GM18505 (cell line): ENCODE measurements around the gene ALDH1L1.

Source experiments
- ATAC-seq: cut with Tn5 transposase; IDR thresholded peaks from one replicate; pipeline ENCODE4 v1.9.1; 2021; ENCODE audit not compliant: unreplicated experiment
- POLR2A ChIP-seq: IDR thresholded peaks from 4 replicates; pipeline ENCODE4 v1.6.1; 2011; ENCODE audit warnings: borderline replicate concordance; ENCODE audit not compliant: insufficient read depth, insufficient read length; ENCODE audit errors: extremely low read depth

Gene ALDH1L1

DNA sequence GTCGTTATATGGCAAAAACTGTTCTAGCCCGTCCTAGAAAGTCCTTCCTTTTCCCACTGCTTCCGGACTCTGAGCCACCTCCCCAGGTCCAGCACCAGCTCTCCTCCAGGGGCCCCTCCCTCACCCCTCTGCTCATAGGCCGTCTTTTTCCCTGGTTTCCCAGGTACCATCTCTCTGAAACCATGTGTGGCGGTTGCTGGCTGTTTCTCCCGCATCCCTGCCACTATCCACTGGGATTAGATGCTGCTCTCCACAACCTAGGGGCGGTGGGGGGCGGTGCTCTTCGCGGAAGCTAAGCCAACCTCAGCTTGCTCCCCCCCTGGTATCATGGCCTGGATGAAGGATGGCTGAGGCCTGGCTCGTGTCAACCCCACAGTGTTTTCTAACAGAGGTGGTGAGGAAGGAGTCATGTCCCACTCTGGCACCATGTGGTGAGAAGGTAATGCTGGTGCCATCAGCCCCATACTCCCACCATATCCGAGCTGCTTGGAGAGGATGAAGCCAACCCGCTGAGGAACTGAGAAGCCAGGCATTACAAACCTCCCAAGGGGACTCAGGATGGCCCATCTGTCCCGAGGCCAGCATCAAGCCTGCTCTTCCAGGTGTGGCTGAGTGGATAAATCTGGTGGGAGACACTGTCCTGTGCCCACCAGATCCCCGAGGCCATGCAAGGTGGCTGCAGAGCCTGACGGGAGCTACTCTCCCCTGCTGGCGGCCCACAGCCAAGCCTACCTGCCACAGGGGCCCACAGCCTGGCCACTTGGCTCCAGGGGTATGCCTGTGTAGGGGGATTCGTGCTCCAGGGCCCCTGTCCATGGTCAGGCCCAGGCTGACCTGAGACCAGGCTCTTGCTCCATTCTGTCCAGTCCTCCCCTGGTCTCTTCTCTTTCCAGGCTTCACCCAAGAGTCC, 68.6 kb downstream of the ALDH1L1 start:
- TF ChIP-seq POLR2A = no peak
- no peak for ATAC-seq

DNA sequence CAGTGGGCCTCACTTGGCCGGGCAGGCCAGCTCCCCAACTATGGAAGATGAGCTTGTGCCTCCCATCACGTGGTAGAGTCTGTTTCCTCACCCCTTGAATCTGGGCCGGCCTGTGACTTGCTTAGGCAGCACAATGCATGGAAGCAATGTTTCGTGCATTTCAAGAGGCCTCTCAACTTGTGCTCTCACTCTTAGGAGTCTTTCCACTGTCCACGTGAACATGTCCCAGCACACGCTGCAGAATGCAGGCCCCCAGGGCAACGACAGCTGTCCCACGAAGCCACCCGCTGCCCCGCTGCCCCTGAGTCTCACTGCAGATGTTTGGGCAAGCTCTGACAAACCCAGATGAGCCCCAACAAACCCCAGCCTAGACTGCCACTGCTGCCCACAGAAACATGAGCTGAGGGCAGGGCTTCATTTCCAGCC, 69.2 kb downstream of the ALDH1L1 start:
- no peak for ATAC-seq
- TF ChIP-seq POLR2A = no peak

DNA sequence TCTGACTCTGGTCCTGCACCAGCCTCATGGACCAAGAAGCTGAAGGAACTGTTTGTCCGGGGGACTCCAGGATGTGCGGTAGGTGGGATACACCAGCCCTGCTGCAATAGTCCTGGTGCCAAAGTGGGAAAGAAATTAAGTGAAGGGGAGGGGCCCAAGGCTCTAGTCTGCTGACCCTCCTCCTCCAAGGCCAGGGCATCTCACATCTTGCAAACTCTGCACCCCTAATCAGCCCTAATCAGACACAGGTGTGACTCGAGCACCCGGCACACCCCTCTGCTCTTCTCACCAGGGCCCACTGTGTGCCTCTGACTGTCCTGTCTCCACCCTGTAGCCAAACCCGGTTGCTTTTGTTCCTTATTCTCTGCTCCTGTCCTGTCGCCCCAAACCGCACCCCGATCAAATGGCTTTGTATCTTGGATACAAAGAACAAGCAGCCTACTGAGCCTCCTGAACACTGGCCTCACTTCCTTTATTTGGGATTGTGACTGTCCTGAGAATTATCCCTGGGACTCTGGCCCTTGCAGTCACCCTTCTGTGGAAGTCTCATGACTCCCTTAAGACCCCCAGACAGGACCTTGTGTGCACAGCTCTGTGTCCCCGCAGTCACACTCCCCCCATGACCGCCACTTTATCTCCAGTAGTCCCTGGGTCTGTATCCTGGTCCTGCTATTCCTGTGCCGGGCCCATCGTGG, 69.8 kb downstream of the ALDH1L1 start:
- ATAC-seq = no peak
- no peak for TF ChIP-seq POLR2A

DNA sequence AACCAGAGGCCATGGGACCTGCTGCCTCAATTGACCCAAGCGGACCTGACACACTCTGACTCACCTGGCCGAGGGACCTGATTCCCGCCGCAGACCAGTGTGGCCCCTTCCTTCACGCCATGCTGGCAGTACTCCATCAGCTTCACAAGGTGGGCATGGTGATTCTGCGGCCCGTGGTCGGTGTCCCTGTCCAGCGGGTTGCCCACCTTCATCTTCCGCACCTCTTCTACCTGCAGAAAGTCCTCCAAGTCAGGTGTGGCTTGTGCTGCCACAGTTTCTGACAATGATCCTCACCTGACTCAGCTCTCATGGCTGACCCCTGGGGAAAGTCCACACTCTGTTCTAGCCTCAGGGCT, 70.5 kb downstream of the ALDH1L1 start:
- TF ChIP-seq POLR2A = no peak
- no peak for ATAC-seq

DNA sequence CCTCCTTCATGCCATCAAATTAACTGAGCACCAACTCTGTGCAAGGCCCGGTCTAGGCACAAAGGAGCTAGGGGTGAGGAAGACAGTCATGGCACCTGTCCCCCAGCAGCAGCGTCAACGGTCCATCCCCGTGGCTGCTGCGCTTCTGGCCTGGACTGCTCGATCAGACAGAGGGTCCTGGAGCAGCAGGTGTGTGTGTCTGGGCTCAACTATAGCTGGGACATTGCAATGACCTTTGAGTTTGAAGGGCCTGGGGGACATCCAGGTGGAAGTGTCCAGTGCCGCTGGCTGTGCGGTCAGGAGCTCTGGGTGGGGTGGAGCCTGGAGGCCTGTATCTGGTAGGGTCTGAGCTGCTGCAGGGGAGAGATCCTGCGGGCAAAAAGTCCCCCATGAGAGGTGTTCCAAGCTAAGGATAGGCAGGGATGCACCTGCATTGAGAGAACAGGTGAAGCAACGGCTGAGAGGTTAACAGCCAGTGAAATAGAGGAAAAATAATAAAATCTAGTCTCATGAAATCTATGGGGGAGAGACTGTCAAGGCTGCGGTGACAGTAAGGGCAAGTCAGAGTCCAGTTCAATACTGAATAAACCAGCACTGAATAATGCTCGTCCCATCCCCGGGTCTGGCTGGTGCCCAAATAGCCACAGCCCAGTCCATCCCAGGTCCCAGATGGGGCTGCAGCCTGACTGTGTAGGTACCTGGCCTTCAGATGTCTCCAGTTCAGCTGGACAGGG, 71.1 kb downstream of the ALDH1L1 start:
- no peak for ATAC-seq

DNA sequence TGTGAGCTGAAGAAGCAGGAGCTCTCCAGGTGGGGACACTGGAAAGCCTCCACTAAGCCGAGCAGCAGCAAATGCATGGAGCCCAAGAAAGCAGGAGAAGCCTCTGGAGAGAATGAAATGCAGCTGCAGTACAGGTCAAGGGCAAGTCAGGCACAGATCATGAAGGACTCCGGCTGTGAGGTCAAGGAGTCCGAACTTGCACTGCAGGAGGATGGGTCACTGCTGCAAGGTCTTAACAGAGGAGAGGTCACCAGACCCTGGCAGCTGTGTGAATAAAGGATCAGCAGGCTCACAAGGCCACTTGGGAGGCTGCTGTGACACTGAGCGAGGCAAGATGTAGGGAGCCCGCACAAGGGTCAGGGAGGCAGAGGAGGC, 71.7 kb downstream of the ALDH1L1 start:
- no peak for TF ChIP-seq POLR2A
- ATAC-seq = no peak

More for the DNA sequence above, 71.1 kb downstream of the ALDH1L1 start:
- TF ChIP-seq POLR2A = no peak

DNA sequence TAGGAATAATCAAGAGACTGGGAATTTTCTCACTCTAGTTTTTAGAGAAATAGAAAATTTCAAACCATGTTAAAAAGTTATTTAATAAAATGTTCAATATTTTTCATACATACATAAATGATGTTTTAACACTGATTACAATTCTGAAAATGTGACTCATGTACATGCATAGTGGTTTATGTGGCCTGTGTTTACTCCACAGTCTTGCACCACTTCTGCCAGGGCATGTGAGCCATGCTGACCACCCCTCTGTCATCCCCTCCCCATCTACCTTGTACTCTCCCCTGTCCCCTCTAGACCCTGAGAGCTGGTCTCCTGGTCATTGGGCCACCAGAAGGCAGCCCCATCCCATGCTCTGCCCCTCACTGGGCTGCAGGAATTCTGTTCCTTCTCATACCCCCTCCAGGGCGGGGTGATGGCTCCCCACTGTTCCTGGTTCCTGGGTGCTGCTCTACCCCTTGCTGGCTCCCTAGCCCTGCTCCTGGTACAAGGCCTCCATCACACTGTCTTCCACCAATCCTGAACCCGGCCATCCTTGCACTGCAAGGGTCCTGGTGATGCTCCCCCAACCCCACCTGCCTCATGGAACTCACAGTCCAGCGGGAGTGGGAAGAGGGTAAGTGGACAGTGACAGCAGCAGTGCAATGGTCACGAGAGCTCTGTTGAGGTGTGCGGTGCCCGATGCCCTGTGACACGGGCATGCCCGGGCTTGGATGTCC, 72.3 kb downstream of the ALDH1L1 start:
- TF ChIP-seq POLR2A = no peak
- no peak for ATAC-seq

DNA sequence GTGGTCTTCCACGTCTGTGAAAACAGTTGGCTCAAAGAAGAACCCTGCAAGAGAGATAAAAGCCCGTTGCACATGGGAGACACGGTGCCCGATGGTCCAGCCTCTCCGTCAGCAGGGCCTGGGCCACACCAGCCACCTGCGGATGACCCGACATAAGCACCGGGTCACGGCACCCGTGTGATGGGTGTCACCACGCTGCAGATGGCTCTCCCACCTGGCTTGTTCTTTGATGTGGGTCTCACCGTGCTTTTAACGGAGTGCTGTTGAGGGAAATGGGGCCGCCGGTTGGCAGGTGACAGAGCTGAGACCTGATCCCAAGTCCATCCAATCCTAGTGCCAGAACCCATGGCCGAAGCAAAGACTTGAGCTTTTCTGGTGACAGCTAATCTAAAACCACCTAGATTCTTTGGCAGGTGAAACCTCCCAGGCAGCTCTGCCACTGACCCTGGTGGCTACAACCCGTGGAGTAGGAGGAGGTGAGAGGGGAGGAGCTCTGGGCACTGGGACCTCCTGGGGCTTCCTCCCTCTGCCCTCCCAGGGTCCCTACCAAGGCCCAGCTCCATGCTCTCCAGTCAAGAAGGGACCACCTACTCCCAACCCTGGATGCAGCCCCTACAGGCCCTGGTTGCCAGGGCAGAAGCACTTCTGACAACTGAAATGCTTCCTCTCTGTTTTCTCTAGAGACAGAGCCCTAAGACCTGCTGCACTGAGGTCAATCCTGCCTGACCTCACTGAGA, 73.0 kb downstream of the ALDH1L1 start:
- ATAC-seq = no peak

DNA sequence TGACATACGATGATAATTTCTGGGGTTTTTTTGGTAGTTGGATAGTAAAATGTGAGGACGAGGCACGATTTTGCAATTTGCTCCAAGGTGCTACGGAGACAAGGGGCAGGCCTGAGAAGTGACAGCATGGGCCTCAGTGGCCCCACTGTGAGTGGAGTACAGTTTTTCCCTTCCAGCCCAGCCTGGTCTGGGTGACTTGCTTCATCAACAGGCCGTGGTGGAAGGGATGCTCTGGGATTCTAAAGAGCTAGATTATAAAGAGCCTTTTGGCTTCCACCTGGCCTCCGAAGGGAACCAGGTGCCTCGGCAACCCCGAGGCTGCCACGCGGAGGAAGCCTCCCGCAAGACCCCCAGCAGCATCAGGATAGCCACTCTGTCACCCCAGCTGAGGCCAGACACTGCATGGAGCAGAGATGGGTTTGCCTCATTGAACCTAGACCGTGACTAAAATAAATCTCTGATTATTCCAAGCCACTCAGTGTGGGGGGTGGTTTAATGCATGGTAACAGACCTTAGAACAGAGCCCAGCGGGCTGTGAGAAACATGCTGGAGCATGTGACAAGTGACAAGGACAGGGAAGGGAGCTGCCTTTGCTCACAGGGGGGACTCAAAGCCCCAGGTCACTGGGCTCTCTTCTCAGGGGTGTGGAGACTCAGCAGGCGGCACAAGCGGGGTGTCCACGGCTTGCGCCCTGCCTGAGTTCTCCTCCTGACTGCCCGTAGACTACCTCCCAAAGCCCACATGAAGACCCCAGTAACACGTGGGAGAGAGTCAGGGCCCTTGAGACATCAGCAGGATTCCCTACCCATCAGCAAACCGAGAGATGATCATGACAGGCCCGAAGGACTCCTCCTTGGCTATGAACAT, 73.8 kb downstream of the ALDH1L1 start:
- no peak for ATAC-seq

More for the DNA sequence above, 73.0 kb downstream of the ALDH1L1 start:
- no peak for TF ChIP-seq POLR2A

DNA sequence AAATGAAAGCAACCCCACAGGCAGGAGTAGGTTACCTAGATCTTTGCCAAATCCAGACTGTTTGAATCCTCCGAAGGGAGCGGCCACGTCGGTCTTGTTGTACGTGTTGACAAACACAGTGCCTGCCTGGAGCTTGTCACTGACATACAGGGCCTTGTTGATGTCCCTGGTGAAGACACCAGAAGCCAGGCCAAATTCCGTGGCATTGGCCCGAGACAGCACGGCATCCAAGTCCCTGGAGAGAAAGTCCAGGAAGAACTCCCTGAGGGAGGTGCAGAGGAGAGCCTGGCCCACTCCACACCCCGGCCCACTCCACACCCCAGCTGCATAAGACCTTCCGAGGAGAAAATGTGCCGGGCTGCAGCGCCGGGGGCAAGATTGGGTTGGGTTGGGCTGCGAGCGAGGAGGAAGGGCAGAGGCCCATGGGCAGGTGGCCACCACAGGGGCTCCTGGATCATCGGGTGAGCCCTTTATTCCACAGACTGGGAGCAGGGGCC, 74.6 kb downstream of the ALDH1L1 start:
- no peak for TF ChIP-seq POLR2A
- no peak for ATAC-seq

More for the DNA sequence above, 73.8 kb downstream of the ALDH1L1 start:
- TF ChIP-seq POLR2A = no peak
